COLO829 (cell line): ENCODE measurements around the gene GRIN2D.

ENCODE experiments used
- DNase-seq: peaks from one replicate; pipeline ENCODE4 v3.0.0; 2012; ENCODE audit warnings: low spot score

GRIN2D gene

GRCh38 chr19:48442116-48443035, 48.9 kb downstream of the GRIN2D start:
- DNase-seq: no peak

- DNase-seq: no peak
Measured at GRCh38 chr19:48443256-48443655, 49.8 kb downstream of the GRIN2D start.
